Thyroid gland (tissue), 4 donors: ENCODE results near the gene IGF2BP3.

Source experiments
- POLR2A ChIP-seq, 2 donors: fragments of 450-650 bp; IDR thresholded peaks; one replicate each; pipeline ENCODE4 v1.6.1; 2017; ENCODE audit warnings: antibody characterized with exemption in 2 of 2, mild to moderate bottlenecking in 2 of 2, moderate library complexity in 1 of 2
- TF ChIP-seq, protein P1 (sequence below), 6 experiments: fragments of 200-600 bp in 3 of 6; fragments of 450-650 bp in 3 of 6; sonication (generic) in 3 of 6; IDR thresholded peaks; one replicate each; pipeline ENCODE4 v1.5.1; 2016 to 2019; ENCODE audit warnings: antibody characterized with exemption in 6 of 6, mild to moderate bottlenecking in 2 of 6, inconsistent platforms in 1 of 6, moderate library complexity in 1 of 6

- TF ChIP-seq, protein P1, sequence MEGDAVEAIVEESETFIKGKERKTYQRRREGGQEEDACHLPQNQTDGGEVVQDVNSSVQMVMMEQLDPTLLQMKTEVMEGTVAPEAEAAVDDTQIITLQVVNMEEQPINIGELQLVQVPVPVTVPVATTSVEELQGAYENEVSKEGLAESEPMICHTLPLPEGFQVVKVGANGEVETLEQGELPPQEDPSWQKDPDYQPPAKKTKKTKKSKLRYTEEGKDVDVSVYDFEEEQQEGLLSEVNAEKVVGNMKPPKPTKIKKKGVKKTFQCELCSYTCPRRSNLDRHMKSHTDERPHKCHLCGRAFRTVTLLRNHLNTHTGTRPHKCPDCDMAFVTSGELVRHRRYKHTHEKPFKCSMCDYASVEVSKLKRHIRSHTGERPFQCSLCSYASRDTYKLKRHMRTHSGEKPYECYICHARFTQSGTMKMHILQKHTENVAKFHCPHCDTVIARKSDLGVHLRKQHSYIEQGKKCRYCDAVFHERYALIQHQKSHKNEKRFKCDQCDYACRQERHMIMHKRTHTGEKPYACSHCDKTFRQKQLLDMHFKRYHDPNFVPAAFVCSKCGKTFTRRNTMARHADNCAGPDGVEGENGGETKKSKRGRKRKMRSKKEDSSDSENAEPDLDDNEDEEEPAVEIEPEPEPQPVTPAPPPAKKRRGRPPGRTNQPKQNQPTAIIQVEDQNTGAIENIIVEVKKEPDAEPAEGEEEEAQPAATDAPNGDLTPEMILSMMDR (IDR thresholded peaks at IDR 0.05) = no peak
- TF ChIP-seq POLR2A (IDR thresholded peaks at IDR 0.05) = no peak
These were observed 114.1 kb downstream of the IGF2BP3 start for GRCh38 chr7:23356168-23356567.
